Skeletal muscle satellite cell (primary cell): ENCODE measurements around the gene MCU.
"Not testable (repeated sequence)": the region's sequence is repeated elsewhere in the genome, so short reads cannot be mapped to it uniquely, and the experiment has no call there.

Experiments
- H3K27me3 ChIP-seq: 2 replicates; pipeline ENCODE4 v1.7.0; 2013; ENCODE audit warnings: low read length; ENCODE audit not compliant: control insufficient read depth, insufficient read depth
- H3K36me3 ChIP-seq: 2 replicates; pipeline ENCODE4 v1.7.0; 2013; ENCODE audit warnings: mild to moderate bottlenecking, control low read depth, low read length; ENCODE audit not compliant: insufficient read depth
- H3K4me1 ChIP-seq: 2 replicates; pipeline ENCODE4 v1.7.0; 2013; ENCODE audit warnings: low read length; ENCODE audit not compliant: control insufficient read depth, insufficient read depth
- H3K4me2 ChIP-seq: 2 replicates; pipeline ENCODE4 v1.7.0; 2013; ENCODE audit warnings: mild to moderate bottlenecking, low read length
- H3K4me3 ChIP-seq: 2 replicates; pipeline ENCODE4 v1.7.0; 2013; ENCODE audit warnings: low read length
- H3K9ac ChIP-seq: 2 replicates; pipeline ENCODE4 v1.7.0; 2013; ENCODE audit warnings: mild to moderate bottlenecking, low read depth, low read length, moderate library complexity
- H3K9me3 ChIP-seq: replicated peaks from 2 replicates; pipeline ENCODE4 v1.7.0; 2013; ENCODE audit warnings: mild to moderate bottlenecking, control low read depth, low read length

MCU gene

DNA sequence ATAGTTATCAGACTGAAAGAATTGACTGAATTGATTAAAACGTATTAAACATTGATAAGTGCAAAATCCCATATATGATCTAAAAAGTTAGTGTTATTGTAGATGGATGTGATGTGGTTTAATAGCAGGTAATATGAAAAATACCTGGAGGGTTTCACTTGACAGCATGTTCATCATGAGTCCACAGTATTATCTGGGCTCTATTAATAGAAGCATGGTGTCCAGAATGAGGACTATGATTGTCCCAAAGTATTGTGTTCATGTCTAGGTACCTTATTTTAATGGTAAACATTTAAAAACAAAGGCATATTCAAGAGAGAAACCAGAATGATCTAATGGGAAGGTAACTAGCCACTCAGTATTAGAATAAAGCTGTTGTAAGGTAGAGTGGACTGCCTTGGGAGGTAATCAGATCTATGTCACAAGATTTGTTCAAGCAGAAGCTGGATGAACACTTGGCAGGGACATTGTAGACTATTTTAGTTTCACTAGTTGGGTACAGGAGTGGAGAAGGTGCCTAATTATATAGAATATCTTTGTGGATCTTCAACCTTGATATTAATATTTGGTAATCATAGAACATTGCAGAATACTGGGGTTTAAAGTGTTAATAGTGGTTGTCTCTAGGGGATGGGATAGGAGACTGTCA, 43.5 kb downstream of the MCU start:
- Histone ChIP-seq H3K4me2 (no peak overlapping the region), H3K27me3 (no peaks in the 10 kb centered on the region), H3K4me3 (no peak overlapping the region), H3K36me3 (no peaks in the 10 kb centered on the region), H3K4me1 (peaks cover 13% of the 10 kb centered on the region), H3K9ac (no peak overlapping the region), H3K9me3 (no peaks in the 10 kb centered on the region)

DNA sequence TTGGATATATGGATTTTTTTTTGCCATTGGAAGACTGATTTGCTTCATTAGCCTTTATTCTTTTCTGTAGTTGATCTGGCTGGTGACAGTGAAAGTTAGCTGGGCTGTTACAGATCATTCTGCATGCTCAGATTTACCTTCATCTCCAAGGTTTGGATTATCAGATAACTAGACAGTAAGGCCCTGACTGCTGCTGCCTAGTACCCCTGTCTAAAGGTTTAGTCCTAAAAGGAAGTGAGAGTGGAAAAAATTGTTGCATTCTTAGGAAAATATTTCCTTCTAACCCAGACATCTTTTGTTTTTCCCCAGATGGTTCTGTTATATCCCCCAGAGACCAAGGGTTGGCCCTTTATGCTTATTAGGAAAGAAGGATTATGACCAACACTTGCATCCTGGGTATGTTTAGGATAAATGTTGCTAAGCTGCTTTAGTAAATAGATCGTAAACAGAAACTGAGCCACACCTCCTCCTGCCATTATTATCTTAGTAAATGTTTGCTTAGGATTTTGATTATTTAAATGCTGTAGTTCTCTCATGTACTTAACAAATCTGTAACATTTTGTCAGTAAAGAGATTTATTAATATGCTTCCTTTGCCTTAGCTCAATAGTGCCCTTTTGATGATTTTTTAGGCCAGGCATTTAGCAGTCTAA, 44.4 kb downstream of the MCU start:
- Histone ChIP-seq H3K36me3 (no peaks in the 10 kb centered on the region), H3K4me3 (no peak overlapping the region), H3K9me3 (no peaks in the 10 kb centered on the region), H3K9ac (no peak overlapping the region), H3K4me2 (no peak overlapping the region), H3K4me1 (peaks cover 15% of the 10 kb centered on the region), H3K27me3 (no peaks in the 10 kb centered on the region)

DNA sequence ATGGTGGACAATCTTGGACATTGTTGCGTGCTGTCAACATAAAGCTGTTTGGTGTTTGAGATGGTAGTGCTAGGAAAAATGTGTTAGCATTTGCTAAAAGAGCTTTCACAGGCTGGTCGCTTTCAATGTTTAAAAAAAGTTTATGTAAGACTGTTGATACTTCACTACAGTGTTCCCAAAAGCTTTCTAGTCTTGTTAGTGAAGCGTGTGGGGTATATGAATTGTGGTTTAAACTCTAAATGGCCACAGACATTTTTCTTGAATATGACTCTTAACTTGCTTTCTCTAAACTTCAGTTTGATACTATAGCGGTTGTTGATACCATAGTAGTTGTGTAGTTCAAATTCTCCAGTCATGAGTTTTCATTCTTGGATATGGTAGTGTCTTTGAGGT, 44.9 kb downstream of the MCU start:
- Histone ChIP-seq H3K9ac (no peak overlapping the region), H3K9me3 (no peaks in the 10 kb centered on the region), H3K36me3 (no peaks in the 10 kb centered on the region), H3K4me3 (no peak overlapping the region), H3K4me2 (no peak overlapping the region), H3K27me3 (no peaks in the 10 kb centered on the region), H3K4me1 (peaks cover 15% of the 10 kb centered on the region)

DNA sequence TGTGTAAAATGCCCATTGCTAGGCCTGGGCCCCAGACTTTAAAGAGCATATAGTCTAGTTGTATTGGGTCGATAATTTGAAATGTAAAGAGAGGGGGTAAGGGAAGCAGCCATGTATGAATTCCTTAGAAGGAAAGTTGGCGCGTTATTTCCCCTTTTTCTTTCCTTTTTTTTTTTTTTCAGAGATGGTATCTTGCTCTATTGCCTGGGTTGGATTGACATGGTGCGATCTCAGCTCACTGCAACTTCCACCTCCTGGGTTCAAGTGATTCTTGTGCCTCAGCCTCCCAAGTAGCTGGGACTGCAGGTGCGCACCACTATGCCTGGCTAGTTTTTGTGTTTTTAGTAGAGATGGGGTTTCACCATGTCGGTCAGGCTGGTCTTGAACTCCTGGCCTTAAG, 45.4 kb downstream of the MCU start:
- not testable (repeated sequence) for H3K9me3 ChIP-seq, H3K27me3 ChIP-seq, H3K36me3 ChIP-seq, H3K4me3 ChIP-seq, H3K9ac ChIP-seq, H3K4me2 ChIP-seq
- H3K4me1 ChIP-seq, result peaks cover 15% of the 10 kb centered on the region

DNA sequence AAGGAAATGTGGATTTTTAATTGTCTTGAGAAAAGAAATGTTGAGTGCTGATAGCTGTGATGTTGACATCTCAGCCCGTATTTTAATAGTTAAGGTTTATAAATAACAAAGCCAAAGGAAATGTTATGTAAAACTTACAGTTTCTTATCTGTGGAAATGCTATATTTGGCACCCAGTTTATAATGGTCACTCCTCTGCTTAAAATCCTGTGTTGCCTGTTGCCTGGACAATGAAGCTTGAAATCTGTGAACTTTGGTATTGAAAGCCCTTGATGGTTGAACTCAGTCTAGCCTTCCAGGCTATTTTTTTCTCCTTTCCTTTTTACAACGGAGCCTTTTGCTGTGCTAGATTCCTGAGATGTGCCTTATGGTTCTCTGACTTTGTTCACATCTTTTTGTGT, 46.5 kb downstream of the MCU start:
- Histone ChIP-seq H3K4me3 (no peak overlapping the region), H3K4me1 (peaks cover 15% of the 10 kb centered on the region), H3K9ac (no peak overlapping the region), H3K27me3 (no peaks in the 10 kb centered on the region), H3K9me3 (no peaks in the 10 kb centered on the region), H3K4me2 (no peak overlapping the region), H3K36me3 (no peaks in the 10 kb centered on the region)

DNA sequence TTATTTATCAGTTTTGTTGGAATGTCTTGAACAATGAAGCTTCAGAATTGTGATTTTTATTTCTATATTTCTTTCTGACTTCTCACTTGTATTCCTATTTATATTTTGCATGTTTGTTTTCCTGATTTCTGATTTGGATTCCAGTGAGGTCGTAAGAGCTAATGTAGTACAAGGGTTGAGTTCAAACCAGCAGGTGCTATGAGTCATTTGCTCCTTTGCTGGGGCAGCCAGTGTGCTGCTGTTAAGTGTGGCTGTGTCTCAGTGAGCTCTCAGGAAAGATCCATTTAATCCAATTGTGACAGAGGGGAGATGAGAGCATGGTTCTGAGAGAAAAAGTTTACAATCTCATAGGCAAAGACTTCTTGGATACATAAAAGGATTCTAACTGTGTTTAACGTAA, 48.6 kb downstream of the MCU start:
- Histone ChIP-seq H3K9ac (no peak overlapping the region), H3K4me2 (no peak overlapping the region)

DNA sequence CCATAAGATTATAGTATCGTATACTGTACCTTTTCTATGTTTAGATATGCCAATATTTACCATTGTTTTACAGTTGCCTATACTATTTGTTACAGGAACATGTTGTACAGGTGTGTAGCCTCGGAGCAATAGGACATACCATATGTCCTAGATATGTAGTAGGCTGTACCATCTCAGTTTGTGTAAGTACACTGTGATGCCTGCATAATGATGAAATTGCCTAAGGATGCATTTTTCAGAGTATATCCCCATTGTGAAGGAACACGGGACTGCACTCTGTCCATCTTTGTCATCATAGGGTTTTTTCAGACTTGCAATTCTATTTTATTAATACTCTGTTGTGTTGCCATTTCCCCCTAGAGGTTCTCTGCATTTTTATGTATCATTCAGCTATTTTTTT, 50.1 kb downstream of the MCU start:
- Histone ChIP-seq H3K9me3 (no peaks in the 10 kb centered on the region), H3K4me3 (no peak overlapping the region), H3K9ac (no peak overlapping the region), H3K36me3 (no peaks in the 10 kb centered on the region), H3K4me2 (no peak overlapping the region), H3K27me3 (no peaks in the 10 kb centered on the region), H3K4me1 (peaks cover 9% of the 10 kb centered on the region)

More for the DNA sequence above, 48.6 kb downstream of the MCU start:
- Histone ChIP-seq H3K36me3 (no peaks in the 10 kb centered on the region), H3K4me3 (no peak overlapping the region), H3K27me3 (no peaks in the 10 kb centered on the region), H3K9me3 (no peaks in the 10 kb centered on the region), H3K4me1 (peaks cover 15% of the 10 kb centered on the region)

DNA sequence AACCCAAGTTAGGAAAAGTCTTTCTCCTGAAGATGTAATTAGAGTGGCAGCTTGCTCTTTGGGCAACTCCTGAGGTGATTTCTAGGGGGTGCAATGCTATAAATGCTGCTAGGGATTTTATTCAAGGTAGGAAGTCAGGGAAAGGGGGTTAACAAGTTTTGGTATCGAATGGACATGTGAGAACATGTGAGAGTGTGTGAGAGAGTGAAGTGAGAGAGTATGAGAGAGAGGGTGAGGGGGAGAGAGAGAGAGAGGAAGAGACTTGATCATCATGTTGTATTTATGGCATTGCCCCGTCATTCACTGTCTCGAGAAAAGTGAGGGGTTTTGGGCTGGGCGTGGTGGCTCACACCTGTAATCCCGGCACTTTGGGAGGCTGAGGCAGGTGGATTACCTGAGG, 50.9 kb downstream of the MCU start:
- no peak overlapping the region for H3K4me2 ChIP-seq
- H3K4me3 ChIP-seq, result no peak overlapping the region
- H3K9me3 ChIP-seq, result no peaks in the 10 kb centered on the region
- H3K27me3 ChIP-seq, result no peaks in the 10 kb centered on the region
- H3K36me3 ChIP-seq, result no peaks in the 10 kb centered on the region
- peaks cover 9% of the 10 kb centered on the region for H3K4me1 ChIP-seq
- no peak overlapping the region for H3K9ac ChIP-seq

DNA sequence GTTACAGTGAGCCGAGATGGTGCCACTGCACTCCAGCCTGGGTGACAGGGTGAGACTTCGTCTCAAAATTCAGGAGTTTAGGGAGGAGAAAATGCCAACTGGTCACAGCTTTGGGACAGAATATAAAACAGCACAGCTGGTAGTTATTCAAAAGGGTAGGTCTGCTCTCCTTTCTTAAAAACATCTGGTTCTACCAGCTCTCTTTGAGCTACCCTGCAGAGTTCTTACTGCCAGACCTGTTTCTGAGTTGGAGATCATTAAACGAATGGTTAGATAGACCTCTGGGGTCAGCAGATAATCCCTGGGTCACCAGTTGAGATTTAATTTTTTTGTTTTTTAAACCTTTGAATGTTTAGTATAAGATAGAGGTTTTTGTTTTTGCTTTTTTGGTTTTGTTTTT, 52.6 kb downstream of the MCU start:
- no peak overlapping the region for H3K9ac ChIP-seq
- H3K4me3 ChIP-seq, result no peak overlapping the region
- H3K36me3 ChIP-seq, result no peaks in the 10 kb centered on the region
- H3K4me2 ChIP-seq, result no peak overlapping the region
- H3K27me3 ChIP-seq, result no peaks in the 10 kb centered on the region
- no peaks in the 10 kb centered on the region for H3K9me3 ChIP-seq
- peaks cover 6% of the 10 kb centered on the region for H3K4me1 ChIP-seq

DNA sequence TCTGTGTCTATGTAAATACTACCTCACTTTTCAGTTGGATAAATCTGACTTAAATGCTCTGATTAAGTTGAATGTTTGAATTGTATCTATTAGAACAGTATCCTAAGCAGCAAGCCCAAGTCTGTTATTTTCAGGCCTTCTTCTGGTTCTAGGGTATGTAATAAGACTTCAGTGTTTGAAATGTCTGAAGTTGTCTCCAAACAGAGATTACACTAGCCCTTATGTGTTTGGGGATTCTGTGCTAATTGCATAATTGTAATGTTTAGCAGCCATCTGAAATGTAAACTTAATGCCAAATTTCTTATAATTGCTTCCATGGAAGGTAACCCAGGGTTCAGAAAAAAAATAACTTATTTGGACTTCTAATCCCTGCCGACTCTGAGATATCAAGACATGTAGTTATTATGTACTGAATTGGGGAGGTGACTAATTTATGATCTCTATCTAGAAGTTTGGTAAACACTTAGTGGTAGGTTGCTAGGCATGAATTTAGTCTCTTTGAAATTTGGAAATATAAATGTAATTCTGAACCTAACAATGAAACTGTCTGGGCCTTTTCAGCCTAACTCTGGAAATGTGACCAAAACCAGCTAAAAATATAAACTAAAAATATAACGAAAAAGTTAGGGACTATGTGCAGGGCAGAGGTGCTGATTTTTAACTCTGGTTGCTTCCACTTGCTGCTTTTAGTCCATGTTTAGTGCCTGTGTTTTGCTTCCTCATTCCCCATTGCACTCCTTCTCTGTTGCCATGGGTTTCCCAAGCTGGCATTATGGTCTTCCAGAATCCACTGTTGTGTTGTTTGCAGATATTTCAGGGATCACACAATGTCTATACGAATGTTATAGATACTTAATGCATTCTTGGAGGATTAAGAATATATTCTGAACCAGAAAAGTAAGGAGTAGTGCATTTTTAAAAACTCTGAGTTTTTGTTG, 54.8 kb downstream of the MCU start:
- H3K9ac ChIP-seq, result no peak overlapping the region
- H3K9me3 ChIP-seq, result no peaks in the 10 kb centered on the region
- no peaks in the 10 kb centered on the region for H3K36me3 ChIP-seq
- H3K4me3 ChIP-seq, result no peak overlapping the region
- no peaks in the 10 kb centered on the region for H3K27me3 ChIP-seq
- no peak overlapping the region for H3K4me2 ChIP-seq
- H3K4me1 ChIP-seq, result no peaks in the 10 kb centered on the region

DNA sequence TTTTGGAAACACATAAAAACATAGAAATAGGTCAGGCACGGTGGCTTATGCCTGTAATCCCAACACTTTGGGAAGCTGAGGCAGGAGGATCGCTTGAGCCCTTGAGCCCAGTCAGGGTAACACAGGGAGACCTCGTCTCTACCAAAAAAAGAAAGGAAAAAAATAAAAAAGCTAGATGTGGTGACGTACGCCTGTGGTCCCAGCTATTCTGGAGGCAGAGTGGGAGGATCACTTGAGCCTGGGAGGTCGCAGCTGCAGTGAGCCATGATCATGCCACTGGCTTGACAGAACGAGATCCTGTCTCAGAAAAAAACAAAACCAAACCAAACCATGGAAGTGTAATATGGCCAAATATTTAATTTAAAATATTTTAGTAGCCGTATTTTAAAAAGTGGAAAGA, 55.6 kb downstream of the MCU start:
- H3K36me3 ChIP-seq, result no peaks in the 10 kb centered on the region
- H3K4me2 ChIP-seq, result no peak overlapping the region
- H3K9ac ChIP-seq, result no peak overlapping the region
- no peaks in the 10 kb centered on the region for H3K9me3 ChIP-seq
- H3K27me3 ChIP-seq, result no peaks in the 10 kb centered on the region
- no peak overlapping the region for H3K4me3 ChIP-seq
- H3K4me1 ChIP-seq, result no peaks in the 10 kb centered on the region
